Prostate gland (tissue), 2 donors: Measurements from ENCODE around the gene GALNT2.

Source experiments
- POLR2A ChIP-seq: fragments of 450-650 bp; IDR thresholded peaks from one replicate; pipeline ENCODE4 v1.6.1; 2016; ENCODE audit warnings: antibody characterized with exemption, mild to moderate bottlenecking
- TF ChIP-seq, protein P1 (sequence below), 4 experiments: fragments of 200-600 bp in 2 of 4; fragments of 450-650 bp in 2 of 4; sonication (generic) in 2 of 4; IDR thresholded peaks; 1 replicate in 3 of 4; 2 replicates in 1 of 4; pipeline ENCODE4 v1.5.1; 2016 to 2019; ENCODE audit warnings: antibody characterized with exemption in 4 of 4, mild to moderate bottlenecking in 2 of 4, moderate library complexity in 2 of 4

DNA sequence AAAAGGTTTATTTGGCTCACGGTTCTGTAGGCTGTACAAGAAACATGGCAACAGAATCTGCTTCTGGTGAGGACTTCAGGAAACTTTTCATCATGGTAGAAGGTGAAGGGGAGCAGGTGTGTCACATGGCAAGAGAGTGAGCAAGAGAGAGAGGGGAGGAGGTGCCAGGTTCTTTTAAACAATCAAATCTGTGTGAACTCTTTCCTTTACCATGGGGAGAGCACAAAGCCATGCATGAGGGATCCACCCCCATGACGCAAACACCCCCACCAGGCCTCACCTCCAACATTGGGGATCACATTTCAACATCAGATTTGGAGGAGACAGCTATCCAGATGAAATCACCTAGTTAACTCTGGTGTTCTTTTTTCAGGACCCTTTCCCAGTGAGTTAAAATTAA lies 103.6 kb downstream of the GALNT2 start:
- TF ChIP-seq, protein P1, sequence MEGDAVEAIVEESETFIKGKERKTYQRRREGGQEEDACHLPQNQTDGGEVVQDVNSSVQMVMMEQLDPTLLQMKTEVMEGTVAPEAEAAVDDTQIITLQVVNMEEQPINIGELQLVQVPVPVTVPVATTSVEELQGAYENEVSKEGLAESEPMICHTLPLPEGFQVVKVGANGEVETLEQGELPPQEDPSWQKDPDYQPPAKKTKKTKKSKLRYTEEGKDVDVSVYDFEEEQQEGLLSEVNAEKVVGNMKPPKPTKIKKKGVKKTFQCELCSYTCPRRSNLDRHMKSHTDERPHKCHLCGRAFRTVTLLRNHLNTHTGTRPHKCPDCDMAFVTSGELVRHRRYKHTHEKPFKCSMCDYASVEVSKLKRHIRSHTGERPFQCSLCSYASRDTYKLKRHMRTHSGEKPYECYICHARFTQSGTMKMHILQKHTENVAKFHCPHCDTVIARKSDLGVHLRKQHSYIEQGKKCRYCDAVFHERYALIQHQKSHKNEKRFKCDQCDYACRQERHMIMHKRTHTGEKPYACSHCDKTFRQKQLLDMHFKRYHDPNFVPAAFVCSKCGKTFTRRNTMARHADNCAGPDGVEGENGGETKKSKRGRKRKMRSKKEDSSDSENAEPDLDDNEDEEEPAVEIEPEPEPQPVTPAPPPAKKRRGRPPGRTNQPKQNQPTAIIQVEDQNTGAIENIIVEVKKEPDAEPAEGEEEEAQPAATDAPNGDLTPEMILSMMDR (IDR thresholded peaks at IDR 0.05) = no peak
- no peak for TF ChIP-seq POLR2A
